ENCODE measurements around the gene CDK1.
A peak's percentile ranks its signal among the peaks of the same experiment; 100 is the strongest.

The CDK1 gene

DNA sequence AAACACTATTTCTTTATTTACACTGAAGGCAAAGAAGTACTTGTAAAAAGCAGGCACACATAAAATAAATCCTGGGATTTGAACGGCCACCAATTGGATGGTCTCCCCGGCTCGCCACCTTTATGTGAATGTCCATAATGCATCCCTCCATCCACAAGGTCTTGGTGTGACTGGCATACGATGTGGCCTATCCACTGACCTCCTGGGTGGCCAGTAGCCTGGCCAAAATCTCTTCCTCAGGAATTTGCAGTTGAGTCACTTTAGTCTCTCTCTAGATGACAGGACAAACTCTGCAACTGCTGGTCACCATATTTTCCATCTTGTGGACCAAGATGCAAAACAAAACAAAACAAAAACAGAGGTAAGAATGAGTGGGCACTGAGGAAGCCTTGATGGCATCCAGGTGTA, 39.1 kb downstream of the CDK1 start:
- TF ChIP-seq, protein P1, sequence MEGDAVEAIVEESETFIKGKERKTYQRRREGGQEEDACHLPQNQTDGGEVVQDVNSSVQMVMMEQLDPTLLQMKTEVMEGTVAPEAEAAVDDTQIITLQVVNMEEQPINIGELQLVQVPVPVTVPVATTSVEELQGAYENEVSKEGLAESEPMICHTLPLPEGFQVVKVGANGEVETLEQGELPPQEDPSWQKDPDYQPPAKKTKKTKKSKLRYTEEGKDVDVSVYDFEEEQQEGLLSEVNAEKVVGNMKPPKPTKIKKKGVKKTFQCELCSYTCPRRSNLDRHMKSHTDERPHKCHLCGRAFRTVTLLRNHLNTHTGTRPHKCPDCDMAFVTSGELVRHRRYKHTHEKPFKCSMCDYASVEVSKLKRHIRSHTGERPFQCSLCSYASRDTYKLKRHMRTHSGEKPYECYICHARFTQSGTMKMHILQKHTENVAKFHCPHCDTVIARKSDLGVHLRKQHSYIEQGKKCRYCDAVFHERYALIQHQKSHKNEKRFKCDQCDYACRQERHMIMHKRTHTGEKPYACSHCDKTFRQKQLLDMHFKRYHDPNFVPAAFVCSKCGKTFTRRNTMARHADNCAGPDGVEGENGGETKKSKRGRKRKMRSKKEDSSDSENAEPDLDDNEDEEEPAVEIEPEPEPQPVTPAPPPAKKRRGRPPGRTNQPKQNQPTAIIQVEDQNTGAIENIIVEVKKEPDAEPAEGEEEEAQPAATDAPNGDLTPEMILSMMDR (IDR thresholded peaks at IDR 0.05): no peak
- Mint-ChIP-seq H3K4me1 (peaks cover 54% of the 10 kb centered on the region), H3K36me3 (ENCODE audit: low read depth) (no peaks in the 10 kb centered on the region), H3K27ac (no peak overlapping the region), H3K9me3 (no peaks in the 10 kb centered on the region), H3K27me3 (ENCODE audit: low read depth, poor library complexity) (no peaks in the 10 kb centered on the region), H3K4me3 (no peak overlapping the region)
- DNase-seq: no peak

DNA sequence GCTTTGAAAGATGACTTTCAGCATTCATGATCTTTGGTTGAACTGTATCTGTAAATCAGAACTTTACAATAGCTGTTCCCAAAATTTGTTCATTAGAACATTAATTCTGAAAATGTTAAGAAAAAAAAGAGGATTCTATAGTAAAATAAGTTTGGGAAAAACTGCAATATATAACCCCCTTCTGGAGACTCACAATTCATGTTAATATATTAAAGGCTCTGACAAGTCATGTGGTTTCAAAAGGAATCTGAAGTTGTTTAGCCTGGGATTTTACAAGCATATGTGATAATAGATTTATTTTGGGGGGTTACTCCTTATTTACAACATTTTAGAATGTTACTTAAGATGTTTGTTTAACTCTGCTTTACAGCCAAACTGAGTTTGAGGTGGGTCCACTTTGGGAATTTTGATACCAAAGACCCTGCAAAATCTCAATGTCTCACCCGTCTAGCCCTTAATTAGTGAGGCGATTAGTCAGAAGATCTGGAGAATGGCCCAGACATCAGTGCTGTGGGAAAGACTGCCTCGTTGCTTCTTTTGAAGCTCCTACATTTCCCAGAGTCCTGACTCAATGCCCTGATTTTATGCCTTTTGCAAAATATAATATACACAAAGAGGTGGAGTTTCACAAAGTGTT, 40.0 kb downstream of the CDK1 start:
- no peak overlapping the region for H3K4me3 Mint-ChIP-seq
- H3K27me3 Mint-ChIP-seq (ENCODE audit: low read depth, poor library complexity): no peaks in the 10 kb centered on the region
- H3K4me1 Mint-ChIP-seq: peaks cover 54% of the 10 kb centered on the region
- TF ChIP-seq, protein P1 (IDR thresholded peaks at IDR 0.05): no peak
- peak overlapping the region; percentile 70 for H3K27ac Mint-ChIP-seq
- DNase-seq: no peak
- no peaks in the 10 kb centered on the region for H3K36me3 Mint-ChIP-seq (ENCODE audit: low read depth)
- no peaks in the 10 kb centered on the region for H3K9me3 Mint-ChIP-seq

DNA sequence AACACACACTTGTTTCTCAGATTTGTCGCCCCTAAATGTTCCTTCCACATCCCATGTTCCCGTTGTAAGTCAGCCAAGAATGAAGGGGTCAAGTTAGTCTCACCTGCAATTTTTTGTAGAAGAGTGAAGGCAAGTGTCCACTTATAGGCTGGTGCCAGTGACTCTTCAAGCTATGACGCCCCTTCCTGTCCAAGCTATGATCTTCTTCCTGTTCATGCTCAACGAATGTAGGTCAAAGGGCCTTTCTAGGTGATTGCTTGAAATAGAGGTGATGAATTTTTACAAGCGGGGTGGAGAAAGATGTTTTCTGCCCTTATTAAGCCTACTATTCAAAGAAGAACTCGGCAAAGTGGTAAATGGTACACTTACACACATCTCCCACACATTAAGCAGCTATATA, 41.0 kb downstream of the CDK1 start:
- H3K36me3 Mint-ChIP-seq (ENCODE audit: low read depth): no peaks in the 10 kb centered on the region
- H3K27ac Mint-ChIP-seq: no peak overlapping the region
- no peaks in the 10 kb centered on the region for H3K9me3 Mint-ChIP-seq
- peaks cover 54% of the 10 kb centered on the region for H3K4me1 Mint-ChIP-seq
- DNase-seq: no peak
- H3K4me3 Mint-ChIP-seq: no peak overlapping the region
- TF ChIP-seq, protein P1 (IDR thresholded peaks at IDR 0.05): no peak
- peaks cover 2% of the 10 kb centered on the region for H3K27me3 Mint-ChIP-seq (ENCODE audit: low read depth, poor library complexity)

DNA sequence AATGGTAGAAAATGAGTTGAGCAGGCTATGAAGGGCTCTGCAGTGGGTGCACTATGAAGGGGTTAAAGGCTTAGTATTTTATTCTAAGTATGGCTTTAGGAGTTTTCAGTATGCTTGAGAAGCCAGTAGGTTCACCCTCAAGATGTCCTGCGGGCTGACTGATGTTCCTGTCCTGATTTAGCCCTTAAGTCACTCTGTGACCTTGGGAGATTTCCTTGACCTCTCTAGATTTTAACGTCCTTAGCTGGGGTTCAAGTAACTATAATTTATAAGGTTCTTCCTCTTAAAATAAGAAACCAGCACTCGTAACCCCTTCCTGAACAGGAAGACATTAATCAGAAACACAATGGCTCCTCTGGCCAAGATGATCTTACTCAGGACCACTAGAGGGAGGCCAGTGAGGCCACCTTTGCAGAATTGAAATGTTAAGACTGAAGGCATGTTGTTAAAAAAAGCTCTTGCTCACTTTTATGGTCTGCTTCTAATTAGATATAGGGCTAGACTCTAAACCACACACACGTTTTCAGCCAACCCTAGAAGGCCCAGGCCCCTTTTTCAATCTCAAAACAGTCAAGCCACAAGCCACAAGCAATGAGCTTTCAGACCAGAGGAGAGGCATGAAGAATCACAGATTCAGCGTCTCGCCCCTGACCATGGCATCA, 41.9 kb downstream of the CDK1 start:
- TF ChIP-seq, protein P1 (IDR thresholded peaks at IDR 0.05): peak; percentile 37
- peak; percentile 9 for DNase-seq
- H3K4me1 Mint-ChIP-seq: peaks cover 60% of the 10 kb centered on the region
- no peaks in the 10 kb centered on the region for H3K9me3 Mint-ChIP-seq
- peak overlapping the region; percentile 44 for H3K4me3 Mint-ChIP-seq
- H3K27ac Mint-ChIP-seq: peak overlapping the region; percentile 98
- H3K36me3 Mint-ChIP-seq (ENCODE audit: low read depth): no peaks in the 10 kb centered on the region
- peaks cover 3% of the 10 kb centered on the region for H3K27me3 Mint-ChIP-seq (ENCODE audit: low read depth, poor library complexity)

DNA sequence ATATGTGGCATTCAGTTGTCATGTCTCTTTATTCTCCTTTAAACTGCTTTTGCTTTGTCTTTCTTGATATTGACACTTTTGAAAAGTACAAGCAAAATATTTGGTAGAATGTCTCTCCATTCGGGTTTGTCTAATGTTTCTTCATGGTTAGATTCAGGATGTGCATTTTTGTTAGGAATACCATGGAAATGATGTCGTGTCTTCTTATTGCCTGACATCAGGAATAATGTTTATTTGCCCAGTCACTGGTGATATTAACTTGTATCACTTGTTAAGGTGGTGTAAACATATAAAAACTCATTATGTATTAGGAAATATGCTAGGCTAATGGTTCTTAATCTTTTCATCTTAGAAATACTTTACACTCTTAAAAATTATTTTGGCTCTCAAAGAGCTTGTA, 43.4 kb downstream of the CDK1 start:
- TF ChIP-seq, protein P1 (IDR thresholded peaks at IDR 0.05): no peak
- Mint-ChIP-seq H3K4me1 (peaks cover 57% of the 10 kb centered on the region), H3K4me3 (no peak overlapping the region), H3K27ac (peak overlapping the region; percentile 43), H3K36me3 (ENCODE audit: low read depth) (no peaks in the 10 kb centered on the region), H3K9me3 (no peaks in the 10 kb centered on the region), H3K27me3 (ENCODE audit: low read depth, poor library complexity) (peaks cover 8% of the 10 kb centered on the region)
- DNase-seq: no peak

DNA sequence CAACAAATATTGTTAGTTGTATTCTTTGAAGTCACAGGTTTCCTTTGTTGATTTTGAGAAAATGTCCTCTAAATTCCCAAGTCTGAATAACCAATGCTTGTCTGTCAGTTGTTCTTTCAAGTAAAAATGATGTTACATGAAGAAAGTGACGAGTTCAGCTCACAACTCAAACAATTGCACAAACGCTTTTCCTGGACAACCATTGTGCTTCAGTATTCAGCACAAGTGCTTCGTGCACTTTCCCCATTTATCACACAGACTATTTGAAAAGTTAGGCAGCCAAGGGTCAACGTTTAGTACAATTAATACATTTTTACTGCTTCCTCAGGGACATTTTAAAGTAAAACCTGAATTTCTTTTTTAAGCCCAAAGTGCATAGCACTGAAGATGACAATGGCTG, 44.5 kb downstream of the CDK1 start:
- no peak for DNase-seq
- H3K27me3 Mint-ChIP-seq (ENCODE audit: low read depth, poor library complexity): peaks cover 8% of the 10 kb centered on the region
- H3K9me3 Mint-ChIP-seq: no peaks in the 10 kb centered on the region
- no peak overlapping the region for H3K27ac Mint-ChIP-seq
- TF ChIP-seq, protein P1 (IDR thresholded peaks at IDR 0.05): no peak
- peaks cover 47% of the 10 kb centered on the region for H3K4me1 Mint-ChIP-seq
- H3K36me3 Mint-ChIP-seq (ENCODE audit: low read depth): no peaks in the 10 kb centered on the region
- H3K4me3 Mint-ChIP-seq: no peak overlapping the region

Data from nephron progenitor cell (in vitro differentiated cells).